Measurements from ENCODE around the gene PLIN3. TPM values are rescaled to one million over a fixed set of nuclear protein-coding genes. Genes with fewer than 3 reads are reported as not detected.
"Not testable (repeated sequence)": the region's sequence is repeated elsewhere in the genome, so short reads cannot be mapped to it uniquely, and the experiment has no call there.

Gene PLIN3
- total RNA-seq, 4 donors from 2014 or later: 67.3 to 173 (median 147) TPM

DNA sequence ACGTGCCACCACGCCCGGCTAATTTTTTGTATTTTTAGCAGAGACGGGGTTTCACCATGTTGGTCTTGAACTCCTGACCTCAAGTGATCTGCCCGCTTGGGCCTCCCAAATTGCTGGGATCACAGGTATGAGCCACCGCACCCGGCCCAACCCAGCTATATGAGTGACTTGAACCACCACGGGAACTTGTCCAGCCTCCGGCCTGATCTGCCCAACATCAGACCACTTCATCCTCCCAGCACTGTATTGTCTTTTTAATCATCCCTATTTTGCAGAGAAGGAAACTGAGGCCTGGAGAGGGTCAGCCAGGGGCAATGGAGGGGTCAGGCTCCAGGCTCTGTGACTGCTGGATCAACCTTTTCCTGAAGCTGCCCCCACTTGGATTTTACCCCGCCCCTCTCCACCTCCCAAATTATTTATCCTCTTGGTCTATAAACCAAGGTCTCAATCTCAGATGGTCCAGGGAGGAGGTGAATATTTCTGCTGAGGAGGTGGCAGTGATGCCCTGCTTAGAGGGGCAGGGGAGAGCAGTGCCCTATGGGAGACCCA, 893 bp upstream of the PLIN3 start:
- WGBS, 2 donors: 31 to 89% methylated on average over 5 to 6 of the region's 10 CpGs
- H3K4me3 ChIP-seq: peak overlapping the region; percentile 61 to 88 (median 75)
- no peak for DNase-seq

GRCh38 chr19:4866595-4867424, 657 bp downstream of the PLIN3 start:
- H3K4me1 ChIP-seq: peaks cover 16 to 58% (median 20%) of the 10 kb centered on the region in 3 donors
- no peaks in the 10 kb centered on the region for H3K27me3 ChIP-seq
- no peak for DNase-seq
- peak overlapping the region; percentile 61 to 88 (median 75) for H3K4me3 ChIP-seq
- H3K36me3 ChIP-seq: peaks cover 0 to 14% (median 8%) of the 10 kb centered on the region in 3 donors
- TF ChIP-seq, protein P1, sequence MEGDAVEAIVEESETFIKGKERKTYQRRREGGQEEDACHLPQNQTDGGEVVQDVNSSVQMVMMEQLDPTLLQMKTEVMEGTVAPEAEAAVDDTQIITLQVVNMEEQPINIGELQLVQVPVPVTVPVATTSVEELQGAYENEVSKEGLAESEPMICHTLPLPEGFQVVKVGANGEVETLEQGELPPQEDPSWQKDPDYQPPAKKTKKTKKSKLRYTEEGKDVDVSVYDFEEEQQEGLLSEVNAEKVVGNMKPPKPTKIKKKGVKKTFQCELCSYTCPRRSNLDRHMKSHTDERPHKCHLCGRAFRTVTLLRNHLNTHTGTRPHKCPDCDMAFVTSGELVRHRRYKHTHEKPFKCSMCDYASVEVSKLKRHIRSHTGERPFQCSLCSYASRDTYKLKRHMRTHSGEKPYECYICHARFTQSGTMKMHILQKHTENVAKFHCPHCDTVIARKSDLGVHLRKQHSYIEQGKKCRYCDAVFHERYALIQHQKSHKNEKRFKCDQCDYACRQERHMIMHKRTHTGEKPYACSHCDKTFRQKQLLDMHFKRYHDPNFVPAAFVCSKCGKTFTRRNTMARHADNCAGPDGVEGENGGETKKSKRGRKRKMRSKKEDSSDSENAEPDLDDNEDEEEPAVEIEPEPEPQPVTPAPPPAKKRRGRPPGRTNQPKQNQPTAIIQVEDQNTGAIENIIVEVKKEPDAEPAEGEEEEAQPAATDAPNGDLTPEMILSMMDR (IDR thresholded peaks at IDR 0.05): no peak
- peak in 1 of 4 donors; percentile 5 for TF ChIP-seq POLR2A (IDR thresholded peaks at IDR 0.05)
- 0 to 3% methylated on average over 6 to 12 of the region's 22 CpGs for WGBS, 2 donors
- intact Hi-C loops (cut with DNase I): no loop called here
- no peaks in the 10 kb centered on the region for H3K9me3 ChIP-seq
- H3K27ac ChIP-seq: peak overlapping the region; percentile 90 to 98 (median 94)

More for the DNA sequence above, 893 bp upstream of the PLIN3 start:
- peak overlapping the region; percentile 90 to 98 (median 94) for H3K27ac ChIP-seq
- TF ChIP-seq POLR2A (IDR thresholded peaks at IDR 0.05): no peak
- TF ChIP-seq, protein P1 (IDR thresholded peaks at IDR 0.05): no peak
- intact Hi-C loops (cut with DNase I): no loop called here
- no peaks in the 10 kb centered on the region for H3K9me3 ChIP-seq
- H3K4me1 ChIP-seq: peaks cover 16 to 52% (median 20%) of the 10 kb centered on the region in 3 donors
- no peaks in the 10 kb centered on the region for H3K36me3 ChIP-seq
- H3K27me3 ChIP-seq: no peaks in the 10 kb centered on the region

DNA sequence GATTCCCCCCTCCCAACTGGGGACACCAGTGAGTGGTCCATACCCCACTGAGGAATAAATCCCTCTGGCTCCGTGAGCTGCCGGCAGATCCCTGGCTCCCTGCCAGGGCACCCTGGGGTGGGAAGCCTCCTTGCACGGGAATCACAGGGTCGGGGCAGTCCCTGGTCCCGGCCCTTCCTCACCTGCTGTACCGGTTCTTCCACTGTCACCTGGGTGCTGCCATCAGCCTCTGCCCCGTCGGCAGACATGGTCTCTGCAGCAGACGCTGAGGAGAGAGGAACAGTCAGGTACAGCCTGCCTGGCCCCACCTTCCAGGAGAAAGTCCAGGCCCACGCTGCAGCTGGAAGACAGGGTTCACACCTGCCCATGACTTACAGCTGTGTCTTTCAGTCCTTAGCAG, 6.3 kb downstream of the PLIN3 start:
- no peak for DNase-seq
- peaks cover 14 to 71% (median 39%) of the 10 kb centered on the region in 3 donors for H3K36me3 ChIP-seq
- intact Hi-C loops (cut with DNase I): no loop called here

GRCh38 chr19:4859697-4860096, 7.8 kb downstream of the PLIN3 start:
- TF ChIP-seq, protein P1 (IDR thresholded peaks at IDR 0.05): no peak
- TF ChIP-seq POLR2A (IDR thresholded peaks at IDR 0.05): no peak
- intact Hi-C loops (cut with DNase I): no loop called here
- H3K9me3 ChIP-seq: no peaks in the 10 kb centered on the region
- H3K4me3 ChIP-seq: no peak overlapping the region
- H3K27ac ChIP-seq: no peak overlapping the region
- peaks cover 4 to 23% (median 5%) of the 10 kb centered on the region in 3 donors for H3K4me1 ChIP-seq
- peaks cover 14 to 85% (median 49%) of the 10 kb centered on the region in 3 donors for H3K36me3 ChIP-seq
- no peak for DNase-seq
- 88 to 100% methylated on average over 2 of the region's 11 CpGs for WGBS, 2 donors
- no peaks in the 10 kb centered on the region for H3K27me3 ChIP-seq

More for the DNA sequence above, 6.3 kb downstream of the PLIN3 start:
- WGBS, 2 donors: 41 to 46% methylated on average over 5 to 10 of the region's 10 CpGs
- H3K27ac ChIP-seq: peak overlapping the region in 3 of 4 donors; percentile 7 to 58 (median 54)
- TF ChIP-seq, protein P1 (IDR thresholded peaks at IDR 0.05): no peak
- no peak for TF ChIP-seq POLR2A (IDR thresholded peaks at IDR 0.05)
- no peaks in the 10 kb centered on the region for H3K27me3 ChIP-seq
- no peak overlapping the region for H3K4me3 ChIP-seq
- H3K9me3 ChIP-seq: no peaks in the 10 kb centered on the region
- peaks cover 4 to 37% (median 10%) of the 10 kb centered on the region in 3 donors for H3K4me1 ChIP-seq

- H3K4me3 ChIP-seq; DNase-seq; H3K27ac ChIP-seq; H3K27me3 ChIP-seq; H3K9me3 ChIP-seq; intact Hi-C loops (cut with DNase I): not testable (repeated sequence)
- H3K36me3 ChIP-seq: peaks cover 14 to 100% (median 41%) of the 10 kb centered on the region in 3 donors
- H3K4me1 ChIP-seq: peaks cover 2 to 11% (median 3%) of the 10 kb centered on the region in 3 donors
- WGBS, 2 donors: 95% methylated on average over 7 to 12 of the region's 12 CpGs
Measured at GRCh38 chr19:4856468-4856867, 11.0 kb downstream of the PLIN3 start.

DNA sequence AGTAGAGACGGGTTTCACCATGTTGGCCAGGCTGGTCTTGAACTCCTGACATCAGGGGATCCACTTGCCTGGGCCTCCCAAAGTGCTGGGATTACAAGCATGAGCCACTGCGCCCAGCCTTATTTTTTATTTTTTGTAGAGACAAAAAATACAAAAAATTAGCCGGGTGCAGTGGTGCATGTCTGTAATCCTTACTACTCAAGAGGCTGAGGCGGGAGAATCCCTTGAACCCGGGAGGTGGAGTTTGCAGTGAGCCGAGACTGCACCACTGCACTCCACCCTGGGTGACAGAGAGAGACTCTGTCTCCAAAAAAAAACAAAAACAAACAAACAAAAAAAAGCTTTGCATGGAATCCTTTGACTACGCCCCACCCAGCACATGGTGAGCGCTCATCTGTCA, 14.0 kb downstream of the PLIN3 start:
- DNase-seq; H3K4me3 ChIP-seq; H3K27ac ChIP-seq; H3K27me3 ChIP-seq; H3K9me3 ChIP-seq; intact Hi-C loops (cut with DNase I); H3K4me1 ChIP-seq: not testable (repeated sequence)
- 71 to 77% methylated on average over 7 to 8 of the region's 8 CpGs for WGBS, 2 donors
- H3K36me3 ChIP-seq: peaks cover 0 to 100% (median 33%) of the 10 kb centered on the region in 3 donors

Measured in esophagus squamous epithelium (tissue), 5 donors.